Measurements from ENCODE around the gene TBC1D17. TPM values are rescaled to one million over a fixed set of nuclear protein-coding genes. Genes with fewer than 3 reads are reported as not detected.

TBC1D17 gene
- total RNA-seq, 2 experiments from 2014 or later = 26.3 to 27.4 TPM

- ChIA-PET CTCF (no interaction called here), POLR2A (no interaction called here)
Observed at GRCh38 chr19:49904136-49904535, 26.6 kb downstream of the TBC1D17 start.

- POLR2A ChIA-PET = interaction anchor here (1.1 kb wide), 1 partner anchor 12 kb away, joined by 3 read pairs; no protein-coding TSS in a partner anchor
- CTCF ChIA-PET = no interaction called here
Observed at GRCh38 chr19:49906879-49907564, 29.5 kb downstream of the TBC1D17 start.

- ChIA-PET CTCF (no interaction called here), POLR2A (interaction anchor here (1.2 kb wide), 1 partner anchor 10 kb away, joined by 4 read pairs; no protein-coding TSS in a partner anchor)
Observed at GRCh38 chr19:49907745-49908446, 30.4 kb downstream of the TBC1D17 start.

- ChIA-PET POLR2A (interaction anchor here (1.2 kb wide), 1 partner anchor 11 kb away, joined by 4 read pairs; no protein-coding TSS in a partner anchor), CTCF (interaction anchor here (3.5 kb wide), 1 partner anchor 14 kb away, joined by 11 read pairs; no protein-coding TSS in a partner anchor)
Observed at GRCh38 chr19:49908480-49909420, 31.2 kb downstream of the TBC1D17 start.

- CTCF ChIA-PET = interaction anchor here (0.9 to 3.5 kb wide), 3 partner anchors 10 to 27 kb away, joined by 3 to 11 read pairs (median 3); no protein-coding TSS in a partner anchor
- POLR2A ChIA-PET = no interaction called here
Observed at GRCh38 chr19:49910179-49910578, 32.7 kb downstream of the TBC1D17 start.

- ChIA-PET POLR2A (interaction anchor here (0.6 to 1.4 kb wide), 7 partner anchors 9 to 611 kb away, joined by 3 to 13 read pairs (median 7); partner anchors contain the start of genes ATF5, IL4I1 and NUP62), CTCF (interaction anchor here (0.7 to 3.5 kb wide), 6 partner anchors 9 to 224 kb away, joined by 3 to 11 read pairs (median 6); no protein-coding TSS in a partner anchor)
Observed at GRCh38 chr19:49911381-49912145, 34.1 kb downstream of the TBC1D17 start.

- ChIA-PET CTCF (interaction anchor here (1.4 to 2.6 kb wide), 2 partner anchors 10 to 16 kb away, joined by 3 to 13 read pairs; partner anchors contain the start of genes ATF5 and NUP62), POLR2A (interaction anchor here (0.8 kb wide), 1 partner anchor 26 kb away, joined by 3 read pairs; no protein-coding TSS in a partner anchor)
Observed at GRCh38 chr19:49912965-49913685, 35.6 kb downstream of the TBC1D17 start.

GRCh38 chr19:49913720-49914119 is 36.2 kb downstream of the TBC1D17 start:
- ChIA-PET CTCF (interaction anchor here (1.0 to 2.6 kb wide), 3 partner anchors 9 to 15 kb away, joined by 3 to 13 read pairs (median 3); partner anchors contain the start of genes ATF5 and NUP62), POLR2A (no interaction called here)

- ChIA-PET CTCF (interaction anchor here (1.0 to 2.6 kb wide), 2 partner anchors 14 to 23 kb away, joined by 4 to 13 read pairs; partner anchors contain the start of genes ATF5 and NUP62), POLR2A (no interaction called here)
Observed at GRCh38 chr19:49915271-49915670, 37.8 kb downstream of the TBC1D17 start.

GRCh38 chr19:49916839-49917733 is 39.6 kb downstream of the TBC1D17 start:
- ChIA-PET CTCF (interaction anchor here (0.6 to 2.1 kb wide), 4 partner anchors 12 to 1477 kb away, joined by 3 to 5 read pairs (median 4); partner anchors contain the start of genes ATF5 and NUP62), POLR2A (no interaction called here)

GRCh38 chr19:49918089-49918488 is 40.6 kb downstream of the TBC1D17 start:
- ChIA-PET CTCF (interaction anchor here (0.7 to 2.1 kb wide), 4 partner anchors 9 to 1478 kb away, joined by 3 to 5 read pairs (median 3); partner anchors contain the start of genes ATF5 and NUP62), POLR2A (no interaction called here)

- CTCF ChIA-PET = no interaction called here
- POLR2A ChIA-PET = interaction anchor here (0.7 to 1.3 kb wide), 2 partner anchors 8 to 9 kb away, joined by 3 to 6 read pairs; partner anchors contain the start of gene ATF5
Observed at GRCh38 chr19:49920624-49921363, 43.3 kb downstream of the TBC1D17 start.

- ChIA-PET POLR2A (no interaction called here), CTCF (interaction anchor here (1.0 kb wide), 1 partner anchor 9 kb away, joined by 3 read pairs; no protein-coding TSS in a partner anchor)
Observed at GRCh38 chr19:49921871-49922795, 44.6 kb downstream of the TBC1D17 start.
